ENCODE measurements around the gene OMG.
"Not testable (repeated sequence)": the region's sequence is repeated elsewhere in the genome, so short reads cannot be mapped to it uniquely, and the experiment has no call there.

Gene OMG

GRCh38 chr17:31307640-31308039 lies 10.6 kb upstream of the OMG start:
- Histone ChIP-seq H3K9ac (ENCODE audit: low read length in 2 of 2) (no peak overlapping the region), H3K4me1 (ENCODE audit: control insufficient read depth, insufficient read depth, low read length) (no peaks in the 10 kb centered on the region), H3K27ac (ENCODE audit: low read length) (no peak overlapping the region), H3K9me3 (ENCODE audit: control insufficient read depth in 2 of 2, low read length in 2 of 2) (no peaks in the 10 kb centered on the region), H3K36me3 (ENCODE audit: control insufficient read depth in 2 of 2, insufficient read depth in 2 of 2, low read length in 2 of 2) (no peaks in the 10 kb centered on the region), H3K27me3 (ENCODE audit: control insufficient read depth in 1 of 2, insufficient read depth in 2 of 2, low read length in 2 of 2) (no peaks in the 10 kb centered on the region), H3K4me3 (ENCODE audit: low read length in 2 of 2) (no peak overlapping the region)

DNA sequence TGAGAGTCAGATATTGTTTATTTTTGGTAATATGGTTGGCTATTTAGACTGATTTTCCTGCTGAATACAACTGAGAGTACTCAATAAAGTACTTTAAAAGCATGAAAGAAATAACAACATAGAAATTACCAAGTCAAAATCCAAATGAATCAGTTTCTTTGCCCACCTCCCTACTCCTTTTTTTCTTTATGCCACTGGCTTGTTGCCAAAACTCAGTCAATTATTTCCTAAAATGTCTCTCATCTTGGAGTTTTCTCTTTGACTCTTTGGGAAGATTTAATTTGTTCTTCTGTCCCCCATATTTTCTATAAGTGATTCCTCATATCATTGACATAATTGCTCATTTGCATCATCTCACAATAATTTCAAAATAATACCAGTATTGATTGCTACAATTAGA lies 2.6 kb upstream of the OMG start:
- Histone ChIP-seq H3K4me3 (ENCODE audit: low read length in 2 of 2) (no peak overlapping the region), H3K9me3 (ENCODE audit: control insufficient read depth in 2 of 2, low read length in 2 of 2) (no peaks in the 10 kb centered on the region), H3K27ac (ENCODE audit: low read length) (no peak overlapping the region), H3K4me1 (ENCODE audit: control insufficient read depth, insufficient read depth, low read length) (no peaks in the 10 kb centered on the region), H3K9ac (ENCODE audit: low read length in 2 of 2) (no peak overlapping the region), H3K36me3 (ENCODE audit: control insufficient read depth in 2 of 2, insufficient read depth in 2 of 2, low read length in 2 of 2) (no peaks in the 10 kb centered on the region), H3K27me3 (ENCODE audit: control insufficient read depth in 1 of 2, insufficient read depth in 2 of 2, low read length in 2 of 2) (no peaks in the 10 kb centered on the region)

- H3K27me3 ChIP-seq (ENCODE audit: control insufficient read depth in 1 of 2, insufficient read depth in 2 of 2, low read length in 2 of 2) = no peaks in the 10 kb centered on the region
- H3K9me3 ChIP-seq (ENCODE audit: control insufficient read depth in 2 of 2, low read length in 2 of 2) = no peaks in the 10 kb centered on the region
- no peaks in the 10 kb centered on the region for H3K4me1 ChIP-seq (ENCODE audit: control insufficient read depth, insufficient read depth, low read length)
- H3K36me3 ChIP-seq (ENCODE audit: control insufficient read depth in 2 of 2, insufficient read depth in 2 of 2, low read length in 2 of 2) = no peaks in the 10 kb centered on the region
- H3K9ac ChIP-seq (ENCODE audit: low read length in 2 of 2) = no peak overlapping the region
- no peak overlapping the region for H3K4me3 ChIP-seq (ENCODE audit: low read length in 2 of 2)
- H3K27ac ChIP-seq (ENCODE audit: low read length) = no peak overlapping the region
Observed at GRCh38 chr17:31296142-31296541, 897 bp downstream of the OMG start.

- no peak overlapping the region for H3K4me3 ChIP-seq (ENCODE audit: low read length in 2 of 2)
- no peak overlapping the region for H3K27ac ChIP-seq (ENCODE audit: low read length)
- no peaks in the 10 kb centered on the region for H3K27me3 ChIP-seq (ENCODE audit: control insufficient read depth in 1 of 2, insufficient read depth in 2 of 2, low read length in 2 of 2)
- H3K4me1 ChIP-seq (ENCODE audit: control insufficient read depth, insufficient read depth, low read length) = no peaks in the 10 kb centered on the region
- H3K9me3 ChIP-seq (ENCODE audit: control insufficient read depth in 2 of 2, low read length in 2 of 2) = no peaks in the 10 kb centered on the region
- H3K9ac ChIP-seq (ENCODE audit: low read length in 2 of 2) = no peak overlapping the region
- H3K36me3 ChIP-seq (ENCODE audit: control insufficient read depth in 2 of 2, insufficient read depth in 2 of 2, low read length in 2 of 2) = no peaks in the 10 kb centered on the region
Observed at GRCh38 chr17:31295489-31295871, 1.6 kb downstream of the OMG start.

- Histone ChIP-seq H3K4me1 (ENCODE audit: control insufficient read depth, insufficient read depth, low read length) (no peaks in the 10 kb centered on the region), H3K27ac (ENCODE audit: low read length) (no peak overlapping the region), H3K9ac (ENCODE audit: low read length in 2 of 2) (no peak overlapping the region), H3K9me3 (ENCODE audit: control insufficient read depth in 2 of 2, low read length in 2 of 2) (no peaks in the 10 kb centered on the region), H3K4me3 (ENCODE audit: low read length in 2 of 2) (no peak overlapping the region), H3K27me3 (ENCODE audit: control insufficient read depth in 1 of 2, insufficient read depth in 2 of 2, low read length in 2 of 2) (no peaks in the 10 kb centered on the region), H3K36me3 (ENCODE audit: control insufficient read depth in 2 of 2, insufficient read depth in 2 of 2, low read length in 2 of 2) (no peaks in the 10 kb centered on the region)
Observed at GRCh38 chr17:31294820-31295488, 2.1 kb downstream of the OMG start.

GRCh38 chr17:31294231-31294630 lies 2.8 kb downstream of the OMG start:
- H3K36me3 ChIP-seq (ENCODE audit: control insufficient read depth in 2 of 2, insufficient read depth in 2 of 2, low read length in 2 of 2) = no peaks in the 10 kb centered on the region
- no peak overlapping the region for H3K9ac ChIP-seq (ENCODE audit: low read length in 2 of 2)
- no peaks in the 10 kb centered on the region for H3K4me1 ChIP-seq (ENCODE audit: control insufficient read depth, insufficient read depth, low read length)
- no peak overlapping the region for H3K4me3 ChIP-seq (ENCODE audit: low read length in 2 of 2)
- no peaks in the 10 kb centered on the region for H3K9me3 ChIP-seq (ENCODE audit: control insufficient read depth in 2 of 2, low read length in 2 of 2)
- H3K27ac ChIP-seq (ENCODE audit: low read length) = no peak overlapping the region
- H3K27me3 ChIP-seq (ENCODE audit: control insufficient read depth in 1 of 2, insufficient read depth in 2 of 2, low read length in 2 of 2) = no peaks in the 10 kb centered on the region

GRCh38 chr17:31293581-31293980 lies 3.5 kb downstream of the OMG start:
- Histone ChIP-seq H3K9ac (ENCODE audit: low read length in 2 of 2) (no peak overlapping the region), H3K36me3 (ENCODE audit: control insufficient read depth in 2 of 2, insufficient read depth in 2 of 2, low read length in 2 of 2) (no peaks in the 10 kb centered on the region), H3K27me3 (ENCODE audit: control insufficient read depth in 1 of 2, insufficient read depth in 2 of 2, low read length in 2 of 2) (no peaks in the 10 kb centered on the region), H3K4me1 (ENCODE audit: control insufficient read depth, insufficient read depth, low read length) (no peaks in the 10 kb centered on the region), H3K4me3 (ENCODE audit: low read length in 2 of 2) (no peak overlapping the region), H3K27ac (ENCODE audit: low read length) (no peak overlapping the region), H3K9me3 (ENCODE audit: control insufficient read depth in 2 of 2, low read length in 2 of 2) (no peaks in the 10 kb centered on the region)

- Histone ChIP-seq H3K36me3 (ENCODE audit: control insufficient read depth in 2 of 2, insufficient read depth in 2 of 2, low read length in 2 of 2) (no peaks in the 10 kb centered on the region), H3K27me3 (ENCODE audit: control insufficient read depth in 1 of 2, insufficient read depth in 2 of 2, low read length in 2 of 2) (no peaks in the 10 kb centered on the region), H3K9me3 (ENCODE audit: control insufficient read depth in 2 of 2, low read length in 2 of 2) (no peaks in the 10 kb centered on the region), H3K4me1 (ENCODE audit: control insufficient read depth, insufficient read depth, low read length) (no peaks in the 10 kb centered on the region), H3K27ac (ENCODE audit: low read length) (no peak overlapping the region), H3K9ac (ENCODE audit: low read length in 2 of 2) (no peak overlapping the region), H3K4me3 (ENCODE audit: low read length in 2 of 2) (no peak overlapping the region)
Observed at GRCh38 chr17:31291820-31292219, 5.2 kb downstream of the OMG start.

DNA sequence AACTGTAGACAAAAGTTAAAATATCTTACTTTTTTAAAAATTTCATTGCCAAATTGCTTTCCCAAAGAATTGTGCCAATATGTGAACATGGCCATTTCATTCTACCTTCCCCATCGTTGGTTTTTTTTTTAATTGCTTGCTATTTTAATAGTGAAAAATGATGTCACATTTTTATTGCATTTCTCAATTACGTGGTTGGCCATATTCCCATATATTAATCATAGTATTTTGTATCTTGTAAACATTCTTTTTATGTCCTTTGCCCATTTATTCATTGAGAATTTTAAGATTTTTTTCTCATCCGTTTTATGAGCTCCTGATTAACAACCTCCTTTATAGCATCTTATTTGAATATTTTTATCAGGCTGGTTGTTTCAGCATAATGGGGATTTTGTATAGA lies 7.2 kb downstream of the OMG start:
- H3K9me3 ChIP-seq (ENCODE audit: control insufficient read depth in 2 of 2, low read length in 2 of 2) = no peaks in the 10 kb centered on the region
- H3K4me3 ChIP-seq (ENCODE audit: low read length in 2 of 2) = no peak overlapping the region
- H3K9ac ChIP-seq (ENCODE audit: low read length in 2 of 2) = no peak overlapping the region
- H3K27ac ChIP-seq (ENCODE audit: low read length) = no peak overlapping the region
- H3K36me3 ChIP-seq (ENCODE audit: control insufficient read depth in 2 of 2, insufficient read depth in 2 of 2, low read length in 2 of 2) = no peaks in the 10 kb centered on the region
- H3K4me1 ChIP-seq (ENCODE audit: control insufficient read depth, insufficient read depth, low read length) = no peaks in the 10 kb centered on the region
- no peaks in the 10 kb centered on the region for H3K27me3 ChIP-seq (ENCODE audit: control insufficient read depth in 1 of 2, insufficient read depth in 2 of 2, low read length in 2 of 2)

DNA sequence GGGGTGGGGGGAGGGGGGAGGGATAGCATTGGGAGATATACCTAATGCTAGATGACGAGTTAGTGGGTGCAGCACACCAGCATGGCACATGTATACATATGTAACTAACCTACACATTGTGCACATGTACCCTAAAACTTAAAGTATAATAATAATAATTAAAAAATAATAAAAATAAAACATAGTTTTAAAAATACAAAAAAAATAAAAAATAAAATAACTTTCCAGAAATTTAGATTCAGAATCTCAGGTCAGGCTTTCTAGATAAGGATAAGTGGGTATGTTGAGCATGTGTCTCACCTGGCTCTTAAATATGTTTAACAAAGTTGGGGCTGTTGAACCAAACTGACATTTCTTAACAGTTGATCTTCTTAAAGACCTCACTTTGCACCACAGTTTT lies 9.1 kb downstream of the OMG start:
- not testable (repeated sequence) for H3K9ac ChIP-seq (ENCODE audit: low read length in 2 of 2); H3K4me3 ChIP-seq (ENCODE audit: low read length in 2 of 2); H3K36me3 ChIP-seq (ENCODE audit: control insufficient read depth in 2 of 2, insufficient read depth in 2 of 2, low read length in 2 of 2); H3K27me3 ChIP-seq (ENCODE audit: control insufficient read depth in 1 of 2, insufficient read depth in 2 of 2, low read length in 2 of 2); H3K4me1 ChIP-seq (ENCODE audit: control insufficient read depth, insufficient read depth, low read length); H3K27ac ChIP-seq (ENCODE audit: low read length); H3K9me3 ChIP-seq (ENCODE audit: control insufficient read depth in 2 of 2, low read length in 2 of 2)

DNA sequence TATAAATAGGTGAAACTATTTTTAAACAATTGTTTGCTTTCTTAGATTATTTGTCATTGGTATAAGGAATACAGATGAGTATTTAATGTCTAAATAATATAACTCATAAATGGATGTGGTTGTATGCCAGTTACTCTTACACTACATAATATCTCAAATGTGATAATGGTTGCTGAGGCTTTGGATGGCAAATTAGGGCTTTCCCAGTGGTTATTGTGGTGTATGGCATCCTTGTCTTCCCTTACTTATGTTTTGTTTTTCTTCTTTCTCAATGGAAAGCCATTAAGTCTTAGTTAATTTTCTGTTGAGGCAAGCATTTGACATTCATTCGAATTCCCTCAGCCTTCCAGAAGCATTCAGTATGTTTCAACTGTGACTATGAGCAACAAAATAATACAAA lies 10.5 kb downstream of the OMG start:
- H3K9ac ChIP-seq (ENCODE audit: low read length in 2 of 2) = no peak overlapping the region
- H3K36me3 ChIP-seq (ENCODE audit: control insufficient read depth in 2 of 2, insufficient read depth in 2 of 2, low read length in 2 of 2) = no peaks in the 10 kb centered on the region
- no peaks in the 10 kb centered on the region for H3K27me3 ChIP-seq (ENCODE audit: control insufficient read depth in 1 of 2, insufficient read depth in 2 of 2, low read length in 2 of 2)
- no peaks in the 10 kb centered on the region for H3K4me1 ChIP-seq (ENCODE audit: control insufficient read depth, insufficient read depth, low read length)
- no peak overlapping the region for H3K27ac ChIP-seq (ENCODE audit: low read length)
- no peaks in the 10 kb centered on the region for H3K9me3 ChIP-seq (ENCODE audit: control insufficient read depth in 2 of 2, low read length in 2 of 2)
- no peak overlapping the region for H3K4me3 ChIP-seq (ENCODE audit: low read length in 2 of 2)

All from stomach smooth muscle (tissue), 2 donors.